Breast epithelium (tissue), 4 donors: Measurements from ENCODE around the gene TVP23A. TPM values are rescaled to one million over a fixed set of nuclear protein-coding genes. Genes with fewer than 3 reads are reported as not detected.

Experiments
- DNase-seq, 2 donors: peaks; one replicate each; pipeline ENCODE4 v3.0.0-alpha.2; 2019; ENCODE audit warnings: low spot score in 2 of 2
- H3K27ac ChIP-seq, 2 donors: fragments of 200-600 bp; sonication (generic) in 1 of 2; one replicate each; pipeline ENCODE4 v1.5.1; 2016 to 2019; ENCODE audit warnings: mild to moderate bottlenecking in 1 of 2
- H3K27me3 ChIP-seq, 2 donors: fragments of 200-600 bp; sonication (generic) in 1 of 2; one replicate each; pipeline versions ENCODE4 v1.5.1 to v1.6.0; 2017 to 2019; ENCODE audit warnings: control low read depth in 1 of 2, mild to moderate bottlenecking in 1 of 2
- H3K36me3 ChIP-seq: fragments of 200-600 bp; one replicate; pipeline ENCODE4 v1.5.1; 2019
- H3K4me1 ChIP-seq, 2 donors: fragments of 200-600 bp; sonication (generic); one replicate each; pipeline ENCODE4 v1.5.1; 2016 to 2019; ENCODE audit warnings: control low read depth in 1 of 2
- H3K4me3 ChIP-seq, 3 donors: fragments of 200-600 bp; sonication (generic); 1 replicate in 2 of 3; 2 replicates in 1 of 3; pipeline ENCODE4 v1.5.1; 2016 to 2019; ENCODE audit warnings: mild to moderate bottlenecking in 3 of 3, moderate library complexity in 2 of 3
- H3K9me3 ChIP-seq, 2 donors: fragments of 200-600 bp; sonication (generic) in 1 of 2; one replicate each; pipeline ENCODE4 v1.5.1; 2016 to 2019; ENCODE audit warnings: control low read depth in 1 of 2
- CTCF ChIP-seq, 3 donors: fragments of 450-650 bp; IDR thresholded peaks; one replicate each; pipeline ENCODE4 v1.5.1; 2016 to 2017; ENCODE audit warnings: antibody characterized with exemption in 3 of 3, mild to moderate bottlenecking in 3 of 3, moderate library complexity in 3 of 3
- POLR2A ChIP-seq: fragments of 450-650 bp; IDR thresholded peaks from one replicate; pipeline ENCODE4 v1.6.1; 2016; ENCODE audit warnings: antibody characterized with exemption, mild to moderate bottlenecking, moderate library complexity
- POLR2AphosphoS5 ChIP-seq, 3 donors: sonication (generic); formaldehyde crosslinking; IDR thresholded peaks; one replicate each; pipeline ENCODE4 v1.6.1; 2017; ENCODE audit warnings: antibody characterized with exemption in 3 of 3
- intact Hi-C: fragments of 100-400 bp; cut with DNase I; formaldehyde crosslinking; loops from one replicate; pipeline ENCODE4 v1.15.1; 2023; ENCODE audit warnings: low total_unique reads
- total RNA-seq, 3 donors: library from RNA; depleted of rRNA; stranded (reverse); fragments of >200 nt; gene quantifications; one replicate each; pipeline ENCODE4 v1.1.0, GENCODE V29; 2016

Gene TVP23A
- total RNA-seq, 3 donors from 2014 or later, result under 0.01 to 1.3 TPM; not detected in 1

GRCh38 chr16:10753670-10754069 lies 64.9 kb downstream of the TVP23A start:
- H3K27ac ChIP-seq, result no peak overlapping the region
- TF ChIP-seq CTCF (IDR thresholded peaks at IDR 0.05), result no peak
- no peak for TF ChIP-seq POLR2AphosphoS5 (IDR thresholded peaks at IDR 0.05)
- no peak for TF ChIP-seq POLR2A
- no peaks in the 10 kb centered on the region for H3K9me3 ChIP-seq
- no peaks in the 10 kb centered on the region for H3K27me3 ChIP-seq
- H3K36me3 ChIP-seq, result peaks cover 7% of the 10 kb centered on the region
- H3K4me3 ChIP-seq, result no peak overlapping the region
- intact Hi-C loops, result loop anchor here (10.0 kb wide), 1 partner anchor 61 kb away; the partner anchor contains the start of gene TVP23A
- no peaks in the 10 kb centered on the region for H3K4me1 ChIP-seq
- DNase-seq, result no peak

GRCh38 chr16:10752843-10753523 lies 65.6 kb downstream of the TVP23A start:
- no peak overlapping the region for H3K4me3 ChIP-seq
- no peaks in the 10 kb centered on the region for H3K9me3 ChIP-seq
- H3K36me3 ChIP-seq, result peaks cover under 1% of the 10 kb centered on the region
- no peaks in the 10 kb centered on the region for H3K4me1 ChIP-seq
- intact Hi-C loops, result loop anchor here (10.0 kb wide), 1 partner anchor 62 kb away; the partner anchor contains the start of gene TVP23A
- no peak overlapping the region for H3K27ac ChIP-seq
- TF ChIP-seq POLR2A (no peak), CTCF (IDR thresholded peaks at IDR 0.05) (no peak), POLR2AphosphoS5 (IDR thresholded peaks at IDR 0.05) (no peak)
- no peaks in the 10 kb centered on the region for H3K27me3 ChIP-seq
- no peak for DNase-seq

- no peak overlapping the region for H3K27ac ChIP-seq
These were observed 67.3 kb downstream of the TVP23A start for GRCh38 chr16:10751291-10751697.

GRCh38 chr16:10750793-10751192 lies 67.8 kb downstream of the TVP23A start:
- DNase-seq, result no peak
- Histone ChIP-seq H3K27ac (no peak overlapping the region), H3K4me3 (no peak overlapping the region), H3K36me3 (no peaks in the 10 kb centered on the region), H3K4me1 (no peaks in the 10 kb centered on the region), H3K27me3 (no peaks in the 10 kb centered on the region), H3K9me3 (no peaks in the 10 kb centered on the region)
- intact Hi-C loops, result loop anchor here (10.0 kb wide), 1 partner anchor 64 kb away; the partner anchor contains the start of gene TVP23A
- TF ChIP-seq POLR2AphosphoS5 (IDR thresholded peaks at IDR 0.05) (no peak), CTCF (IDR thresholded peaks at IDR 0.05) (no peak), POLR2A (no peak)

More at GRCh38 chr16:10751291-10751697, 67.3 kb downstream of the TVP23A start:
- Histone ChIP-seq H3K4me1 (no peaks in the 10 kb centered on the region), H3K9me3 (no peaks in the 10 kb centered on the region), H3K36me3 (no peaks in the 10 kb centered on the region), H3K27me3 (no peaks in the 10 kb centered on the region), H3K4me3 (no peak overlapping the region)
- TF ChIP-seq POLR2A (no peak), CTCF (IDR thresholded peaks at IDR 0.05) (no peak), POLR2AphosphoS5 (IDR thresholded peaks at IDR 0.05) (no peak)
- no peak for DNase-seq
- intact Hi-C loops, result loop anchor here (10.0 kb wide), 1 partner anchor 64 kb away; the partner anchor contains the start of gene TVP23A

- Histone ChIP-seq H3K27ac (no peak overlapping the region), H3K9me3 (no peaks in the 10 kb centered on the region), H3K36me3 (no peaks in the 10 kb centered on the region), H3K27me3 (no peaks in the 10 kb centered on the region), H3K4me3 (no peak overlapping the region), H3K4me1 (no peaks in the 10 kb centered on the region)
- intact Hi-C loops, result no loop called here
- TF ChIP-seq CTCF (IDR thresholded peaks at IDR 0.05) (no peak), POLR2A (no peak), POLR2AphosphoS5 (IDR thresholded peaks at IDR 0.05) (no peak)
- DNase-seq, result peak in 1 of 2 donors; percentile 9
These were observed 72.8 kb downstream of the TVP23A start for GRCh38 chr16:10745841-10746240.
